DOHH2 (cell line): ENCODE results near the gene OLFM1.

Source experiments
- H3F3A ChIP-seq: fragments of 200-600 bp; sonication (generic), shearing (Covaris generic); 2 replicates; pipeline ENCODE4 v1.6.0; 2016; ENCODE audit warnings: antibody characterized with exemption, mild to moderate bottlenecking; ENCODE audit not compliant: control insufficient read depth, insufficient read depth
- H3K27ac ChIP-seq: fragments of 200-600 bp; sonication (generic); 2 replicates; pipeline ENCODE4 v1.5.1; 2014; ENCODE audit warnings: low read depth, mild to moderate bottlenecking, low read length, moderate library complexity
- H3K27me3 ChIP-seq: fragments of 200-600 bp; sonication (generic); 2 replicates; pipeline ENCODE4 v1.6.1; 2014; ENCODE audit warnings: mild to moderate bottlenecking, low read length, mixed read lengths; ENCODE audit not compliant: control insufficient read depth
- H3K36me3 ChIP-seq: fragments of 200-600 bp; sonication (generic); 2 replicates; pipeline ENCODE4 v1.6.1; 2014; ENCODE audit warnings: mild to moderate bottlenecking, low read length, moderate library complexity, mixed read lengths; ENCODE audit not compliant: control insufficient read depth
- H3K4me1 ChIP-seq: fragments of 200-600 bp; sonication (generic); 2 replicates; pipeline ENCODE4 v1.6.1; 2014; ENCODE audit warnings: mild to moderate bottlenecking, low read length, mixed read lengths; ENCODE audit not compliant: control insufficient read depth
- H3K4me2 ChIP-seq: fragments of 200-600 bp; sonication (generic); 2 replicates; pipeline ENCODE4 v1.6.0; 2014; ENCODE audit warnings: mild to moderate bottlenecking, low read length, moderate library complexity
- H3K4me3 ChIP-seq: fragments of 200-600 bp; sonication (generic); 2 replicates; pipeline ENCODE4 v1.5.1; 2014; ENCODE audit warnings: mild to moderate bottlenecking, low read length, mixed read lengths
- H3K79me2 ChIP-seq: fragments of 200-600 bp; sonication (generic); 2 replicates; pipeline ENCODE4 v1.6.1; 2014; ENCODE audit warnings: mild to moderate bottlenecking, low read length, mixed read lengths; ENCODE audit not compliant: control insufficient read depth
- H3K9me2 ChIP-seq: fragments of 200-600 bp; sonication (generic); replicated peaks from 2 replicates; pipeline ENCODE4 v1.6.1; 2014; ENCODE audit warnings: mild to moderate bottlenecking, low read length, mixed read lengths; ENCODE audit not compliant: control insufficient read depth
- H3K9me3 ChIP-seq: fragments of 200-600 bp; sonication (generic); 2 replicates; pipeline ENCODE4 v1.6.1; 2014; ENCODE audit warnings: antibody characterized with exemption, low read length, mixed read lengths; ENCODE audit not compliant: control insufficient read depth, insufficient read depth
- H4K20me1 ChIP-seq: fragments of 200-600 bp; sonication (generic); 2 replicates; pipeline ENCODE4 v1.6.0; 2014; ENCODE audit warnings: low read depth, mild to moderate bottlenecking, antibody characterized with exemption, low read length, moderate library complexity; ENCODE audit not compliant: control insufficient read depth, insufficient read depth
- CTCF ChIP-seq: fragments of 200-600 bp; sonication (generic); IDR thresholded peaks from one replicate; pipeline ENCODE4 v1.5.1; 2014; ENCODE audit warnings: antibody characterized with exemption, mild to moderate bottlenecking, low read depth, low read length; ENCODE audit not compliant: poor library complexity, severe bottlenecking
- EZH2phosphoT487 ChIP-seq: fragments of 200-600 bp; sonication (generic); IDR thresholded peaks from 2 replicates; pipeline ENCODE4 v1.6.1; 2017; ENCODE audit warnings: borderline replicate concordance, mild to moderate bottlenecking, antibody characterized with exemption, low read length, moderate library complexity, mixed read lengths

OLFM1 gene

DNA sequence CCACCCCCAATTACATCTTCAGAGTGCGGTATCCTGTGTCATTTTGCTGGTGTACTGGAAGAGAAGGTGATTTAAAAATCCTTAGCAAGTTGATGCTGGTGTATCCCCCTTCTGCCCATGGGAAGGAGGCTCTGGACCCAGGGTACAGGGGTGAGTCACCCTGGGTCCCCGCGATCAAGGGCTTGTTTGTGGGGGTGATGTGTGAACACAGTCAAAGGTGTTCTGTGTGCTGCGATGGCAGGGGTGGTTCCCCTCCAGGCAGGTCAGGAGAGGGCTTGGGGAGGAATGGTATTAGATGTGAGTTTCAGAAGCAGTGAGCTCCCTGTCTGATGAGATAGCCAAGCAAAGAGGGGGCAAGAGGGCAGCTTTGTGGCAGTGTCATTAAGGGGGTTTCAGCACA is 28.9 kb downstream of the OLFM1 start:
- no peak for TF ChIP-seq CTCF
- TF ChIP-seq EZH2phosphoT487 = no peak
- no peak overlapping the region for H3K4me2 ChIP-seq
- H4K20me1 ChIP-seq = no peaks in the 10 kb centered on the region
- H3K9me3 ChIP-seq = peaks cover 2% of the 10 kb centered on the region; the same call in 1 of the 2 replicates
- H3K4me1 ChIP-seq = no peaks in the 10 kb centered on the region
- H3K79me2 ChIP-seq = no peaks in the 10 kb centered on the region
- H3F3A ChIP-seq = no peaks in the 10 kb centered on the region
- H3K4me3 ChIP-seq = no peak overlapping the region
- no peak overlapping the region for H3K27ac ChIP-seq
- H3K27me3 ChIP-seq = no peaks in the 10 kb centered on the region
- H3K9me2 ChIP-seq = no peaks in the 10 kb centered on the region
- no peaks in the 10 kb centered on the region for H3K36me3 ChIP-seq

DNA sequence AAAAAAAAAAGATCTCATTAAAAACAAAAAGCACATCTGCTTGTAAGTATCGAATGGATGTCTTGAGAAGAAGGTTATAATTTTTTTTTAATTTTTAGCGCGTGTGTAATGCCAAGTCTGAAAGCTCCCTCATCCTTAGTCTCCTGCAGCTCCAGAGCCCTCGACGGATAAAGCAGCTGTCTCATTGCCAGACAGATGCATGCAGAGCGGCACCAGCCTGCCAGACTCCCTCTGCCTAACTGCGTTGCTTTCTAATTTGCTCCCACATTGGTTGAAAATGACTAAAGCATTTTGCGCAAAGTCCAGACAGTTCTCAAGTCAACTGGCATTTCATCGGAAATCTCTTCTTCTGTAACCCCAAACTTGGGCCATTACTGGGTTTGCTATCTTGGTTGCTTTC is 29.4 kb downstream of the OLFM1 start:
- H3K27ac ChIP-seq = no peak overlapping the region
- H3K36me3 ChIP-seq = no peaks in the 10 kb centered on the region
- no peak overlapping the region for H3K4me2 ChIP-seq
- no peaks in the 10 kb centered on the region for H3K9me2 ChIP-seq
- H3K79me2 ChIP-seq = no peaks in the 10 kb centered on the region
- no peak overlapping the region for H3K4me3 ChIP-seq
- H3K27me3 ChIP-seq = no peaks in the 10 kb centered on the region
- no peaks in the 10 kb centered on the region for H3F3A ChIP-seq
- no peaks in the 10 kb centered on the region for H3K4me1 ChIP-seq
- H3K9me3 ChIP-seq = peaks cover 2% of the 10 kb centered on the region; the same call in 1 of the 2 replicates
- H4K20me1 ChIP-seq = no peaks in the 10 kb centered on the region
- no peak for TF ChIP-seq EZH2phosphoT487
- TF ChIP-seq CTCF = no peak

DNA sequence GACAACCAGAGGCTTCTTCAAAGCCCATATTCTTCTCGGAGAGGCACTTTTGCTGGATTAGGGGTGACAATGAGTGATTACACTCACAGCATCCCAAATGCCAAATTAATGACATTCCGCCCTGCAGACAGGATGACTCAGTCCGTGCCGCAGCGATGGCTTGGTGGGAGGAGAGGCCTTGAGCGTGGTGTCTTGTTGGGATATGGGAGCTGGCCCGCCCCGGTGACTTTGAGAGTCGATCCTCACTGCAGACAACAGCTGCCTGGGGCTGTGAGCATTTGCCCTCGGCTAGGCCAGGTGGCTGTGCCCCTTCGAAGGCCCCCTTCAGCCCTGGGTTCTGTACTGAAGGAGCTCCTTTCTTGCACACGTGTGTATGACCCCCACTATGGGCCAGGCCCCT is 29.8 kb downstream of the OLFM1 start:
- no peaks in the 10 kb centered on the region for H3K36me3 ChIP-seq
- H3K27ac ChIP-seq = no peak overlapping the region
- no peaks in the 10 kb centered on the region for H3K9me2 ChIP-seq

More for the DNA sequence above, 29.8 kb downstream of the OLFM1 start:
- H3K9me3 ChIP-seq = peaks cover 2% of the 10 kb centered on the region; the same call in 1 of the 2 replicates
- no peaks in the 10 kb centered on the region for H3K4me1 ChIP-seq
- H3K4me2 ChIP-seq = no peak overlapping the region
- no peaks in the 10 kb centered on the region for H3K27me3 ChIP-seq
- TF ChIP-seq CTCF = no peak
- no peak for TF ChIP-seq EZH2phosphoT487
- H4K20me1 ChIP-seq = no peaks in the 10 kb centered on the region
- no peak overlapping the region for H3K4me3 ChIP-seq
- H3K79me2 ChIP-seq = no peaks in the 10 kb centered on the region
- H3F3A ChIP-seq = no peaks in the 10 kb centered on the region
